NT2/D1 (cell line): ENCODE measurements around the gene TSPEAR.

Source experiments
- DNase-seq: peaks from one replicate; pipeline ENCODE4 v3.0.0-alpha.2; 2011; ENCODE audit warnings: low read depth, low spot score
- H3K27me3 ChIP-seq: 2 replicates; pipeline ENCODE4 v1.6.0; 2011; ENCODE audit warnings: mild to moderate bottlenecking; ENCODE audit not compliant: insufficient read length, insufficient read depth
- H3K36me3 ChIP-seq: 2 replicates; pipeline ENCODE4 v1.6.1; 2011; ENCODE audit warnings: mild to moderate bottlenecking, low read length, mixed read lengths; ENCODE audit not compliant: insufficient read depth, insufficient read length
- H3K4me1 ChIP-seq: 2 replicates; pipeline ENCODE4 v1.5.1; 2011; ENCODE audit not compliant: insufficient read depth, insufficient read length
- H3K4me3 ChIP-seq: 2 replicates; pipeline ENCODE4 v1.5.1; 2011; ENCODE audit warnings: low read depth; ENCODE audit not compliant: insufficient read length
- H3K9ac ChIP-seq: 2 replicates; pipeline ENCODE4 v1.6.0; 2011; ENCODE audit warnings: low read depth; ENCODE audit not compliant: insufficient read length
- H3K9me3 ChIP-seq: 2 replicates; pipeline ENCODE4 v1.5.1; 2011; ENCODE audit warnings: mild to moderate bottlenecking, low read length; ENCODE audit not compliant: insufficient read depth
- SUZ12 ChIP-seq: IDR thresholded peaks from 2 replicates; pipeline ENCODE4 v1.6.1; 2011; ENCODE audit not compliant: insufficient read length, insufficient read depth; ENCODE audit errors: extremely low read depth
- YY1 ChIP-seq: IDR thresholded peaks from 2 replicates; pipeline ENCODE4 v1.6.1; 2011; ENCODE audit not compliant: insufficient read length, insufficient read depth
- ZNF274 ChIP-seq: IDR thresholded peaks from 2 replicates; pipeline ENCODE4 v1.6.1; 2011; ENCODE audit warnings: mild to moderate bottlenecking, low read depth, low read length

Gene TSPEAR

GRCh38 chr21:44658913-44659595 lies 52.3 kb downstream of the TSPEAR start:
- H3K27me3 ChIP-seq: no peaks in the 10 kb centered on the region
- DNase-seq: no peak
- peaks cover 18% of the 10 kb centered on the region for H3K9me3 ChIP-seq
- no peak overlapping the region for H3K4me3 ChIP-seq
- no peak overlapping the region for H3K9ac ChIP-seq
- TF ChIP-seq SUZ12: no peak
- TF ChIP-seq ZNF274: no peak
- no peak for TF ChIP-seq YY1
- H3K4me1 ChIP-seq: peaks cover 6% of the 10 kb centered on the region
- no peaks in the 10 kb centered on the region for H3K36me3 ChIP-seq

- Histone ChIP-seq H3K27me3 (no peaks in the 10 kb centered on the region), H3K4me1 (peaks cover 6% of the 10 kb centered on the region), H3K9me3 (peaks cover 12% of the 10 kb centered on the region), H3K36me3 (no peaks in the 10 kb centered on the region), H3K4me3 (no peak overlapping the region), H3K9ac (no peak overlapping the region)
- DNase-seq: no peak
- TF ChIP-seq SUZ12 (no peak), ZNF274 (no peak), YY1 (no peak)
Measured at GRCh38 chr21:44658541-44658910, 52.8 kb downstream of the TSPEAR start.

- no peaks in the 10 kb centered on the region for H3K36me3 ChIP-seq
- H3K4me1 ChIP-seq: peaks cover 6% of the 10 kb centered on the region
- no peaks in the 10 kb centered on the region for H3K27me3 ChIP-seq
- no peak within 1 kb of the TSS for H3K4me3 ChIP-seq
- TF ChIP-seq YY1 (no peak), ZNF274 (no peak), SUZ12 (no peak)
- H3K9ac ChIP-seq: no peak within 1 kb of the TSS
- H3K9me3 ChIP-seq: peaks cover 8% of the 10 kb centered on the region
- no peak for DNase-seq
Measured at GRCh38 chr21:44657635-44658540, 53.5 kb downstream of the TSPEAR start, which contains the start of gene KRTAP12-3. Gene KRTAP12-3, plus strand, starts transcription at chr21:44657932. Its CDS starts 48 bp downstream, at chr21:44657980.

GRCh38 chr21:44656868-44657267 lies 54.5 kb downstream of the TSPEAR start:
- Histone ChIP-seq H3K9me3 (peaks cover 8% of the 10 kb centered on the region; the same call in 1 of the 2 replicates), H3K4me3 (no peak overlapping the region), H3K4me1 (peaks cover 6% of the 10 kb centered on the region), H3K27me3 (no peaks in the 10 kb centered on the region), H3K36me3 (no peaks in the 10 kb centered on the region), H3K9ac (no peak overlapping the region)
- no peak for DNase-seq
- TF ChIP-seq YY1: no peak
- no peak for TF ChIP-seq ZNF274
- TF ChIP-seq SUZ12: no peak

GRCh38 chr21:44654576-44655175 lies 56.7 kb downstream of the TSPEAR start, which contains the start of gene KRTAP12-4:
Gene KRTAP12-4, minus strand, starts transcription at chr21:44654659. Its CDS starts 45 bp downstream, at chr21:44654614.
- Histone ChIP-seq H3K36me3 (no peaks in the 10 kb centered on the region), H3K4me3 (no peak within 1 kb of the TSS), H3K9ac (no peak within 1 kb of the TSS), H3K27me3 (no peaks in the 10 kb centered on the region), H3K4me1 (peaks cover 6% of the 10 kb centered on the region), H3K9me3 (peaks cover 8% of the 10 kb centered on the region; the same call in 1 of the 2 replicates)
- no peak for DNase-seq
- TF ChIP-seq YY1: no peak

GRCh38 chr21:44653656-44654575 lies 57.5 kb downstream of the TSPEAR start:
- H3K36me3 ChIP-seq: no peaks in the 10 kb centered on the region
- DNase-seq: no peak
- H3K4me1 ChIP-seq: peaks cover 6% of the 10 kb centered on the region
- H3K9me3 ChIP-seq: peaks cover 8% of the 10 kb centered on the region; the same call in 1 of the 2 replicates
- no peak overlapping the region for H3K9ac ChIP-seq
- no peaks in the 10 kb centered on the region for H3K27me3 ChIP-seq
- H3K4me3 ChIP-seq: no peak overlapping the region
- no peak for TF ChIP-seq YY1
- TF ChIP-seq ZNF274: no peak
- TF ChIP-seq SUZ12: no peak
